K562 (cell line): Measurements from ENCODE around the gene SCIN. TPM values are rescaled to one million over a fixed set of nuclear protein-coding genes. Genes with fewer than 3 reads are reported as not detected.

Experiments
- ARHGAP35 ChIP-seq: fragments of 450-650 bp; IDR thresholded peaks from 2 replicates; pipeline ENCODE4 v1.6.1; 2018; ENCODE audit not compliant: partially characterized antibody
- CBFB ChIP-seq: sonication (generic); formaldehyde crosslinking; IDR thresholded peaks from 2 replicates; pipeline ENCODE4 v1.4.0; 2020; ENCODE audit warnings: mild to moderate bottlenecking, missing genetic modification reagents
- CHD2 ChIP-seq: IDR thresholded peaks from 2 replicates; pipeline ENCODE4 v1.6.1; 2011; ENCODE audit warnings: low read depth, low read length
- FOS ChIP-seq: IDR thresholded peaks from 3 replicates; pipeline ENCODE4 v1.6.1; 2011; ENCODE audit not compliant: insufficient read length; ENCODE audit errors: extremely low read depth
- FOXJ3 ChIP-seq: sonication (generic); formaldehyde crosslinking; IDR thresholded peaks from 2 replicates; pipeline ENCODE4 v1.4.0; 2020; ENCODE audit warnings: mild to moderate bottlenecking, missing genetic modification reagents
- HDAC1 ChIP-seq, 2 experiments: fragments of 450-650 bp; IDR thresholded peaks; 2 replicates each; pipeline ENCODE4 v1.6.1; 2016 to 2017; ENCODE audit warnings: inconsistent platforms in 1 of 2, mild to moderate bottlenecking in 1 of 2, moderate library complexity in 1 of 2
- HNRNPK ChIP-seq: fragments of 200-400 bp; formaldehyde crosslinking; IDR thresholded peaks from one replicate; pipeline ENCODE4 v1.6.1; 2018; ENCODE audit warnings: mild to moderate bottlenecking, low read depth, low read length; ENCODE audit not compliant: poor library complexity, severe bottlenecking
- L3MBTL2 ChIP-seq: fragments of 450-650 bp; IDR thresholded peaks from 2 replicates; pipeline ENCODE4 v1.6.1; 2016; ENCODE audit warnings: mild to moderate bottlenecking, moderate library complexity
- MCM2 ChIP-seq: fragments of 450-650 bp; IDR thresholded peaks from 2 replicates; pipeline ENCODE4 v1.6.1; 2017; ENCODE audit warnings: low read depth, mild to moderate bottlenecking
- NFIC ChIP-seq: fragments of 450-650 bp; IDR thresholded peaks from 2 replicates; pipeline ENCODE4 v1.6.1; 2017; ENCODE audit warnings: mild to moderate bottlenecking, inconsistent platforms
- NFXL1 ChIP-seq: fragments of 450-650 bp; formaldehyde crosslinking; IDR thresholded peaks from 2 replicates; pipeline ENCODE4 v1.4.0; 2021; ENCODE audit warnings: mild to moderate bottlenecking
- PCBP2 ChIP-seq: fragments of 200-400 bp; formaldehyde crosslinking; IDR thresholded peaks from 2 replicates; pipeline ENCODE4 v1.6.1; 2018; ENCODE audit warnings: low read length, low read depth, mild to moderate bottlenecking, moderate library complexity; ENCODE audit not compliant: poor library complexity, severe bottlenecking
- PHF20 ChIP-seq: fragments of 450-650 bp; IDR thresholded peaks from 2 replicates; pipeline ENCODE4 v1.6.1; 2018; ENCODE audit not compliant: partially characterized antibody
- RB1 ChIP-seq: fragments of 450-650 bp; IDR thresholded peaks from 2 replicates; pipeline ENCODE4 v1.6.1; 2017; ENCODE audit warnings: low read depth, mild to moderate bottlenecking
- RBM17 ChIP-seq: fragments of 200-400 bp; formaldehyde crosslinking; IDR thresholded peaks from 2 replicates; pipeline ENCODE4 v1.6.1; 2017; ENCODE audit warnings: low read depth, mild to moderate bottlenecking, low read length, borderline replicate concordance
- RFX5 ChIP-seq: IDR thresholded peaks from 2 replicates; pipeline ENCODE4 v1.6.1; 2011; ENCODE audit warnings: low read depth, mild to moderate bottlenecking, improper control_type of control experiment, low read length
- SAP30 ChIP-seq: fragments of 200-600 bp; sonication (generic); IDR thresholded peaks from 2 replicates; pipeline ENCODE4 v1.6.1; 2012; ENCODE audit warnings: borderline replicate concordance, low read depth, mild to moderate bottlenecking, moderate library complexity, low read length, control low read depth, inconsistent platforms; ENCODE audit not compliant: insufficient read depth, poor library complexity, severe bottlenecking
- SIN3B ChIP-seq: fragments of 450-650 bp; IDR thresholded peaks from 2 replicates; pipeline ENCODE4 v1.6.1; 2017; ENCODE audit warnings: low read depth, mild to moderate bottlenecking, moderate library complexity
- SOX6 ChIP-seq: fragments of 450-650 bp; IDR thresholded peaks from 2 replicates; pipeline ENCODE4 v1.6.1; 2014; ENCODE audit warnings: mild to moderate bottlenecking
- SREBF2 ChIP-seq: sonication (generic); formaldehyde crosslinking; IDR thresholded peaks from 2 replicates; pipeline ENCODE4 v1.4.0; 2020; ENCODE audit warnings: mild to moderate bottlenecking, missing genetic modification reagents
- STAG1 ChIP-seq: sonication (generic); formaldehyde crosslinking; IDR thresholded peaks from 2 replicates; pipeline ENCODE4 v1.5.0; 2020; ENCODE audit warnings: missing genetic modification reagents, borderline replicate concordance
- TBL1XR1 ChIP-seq, 2 experiments: IDR thresholded peaks; 2 replicates each; pipeline ENCODE4 v1.6.1; 2012; ENCODE audit warnings: improper control_type of control experiment in 2 of 2, low read length in 2 of 2, mild to moderate bottlenecking in 1 of 2
- TCF7 ChIP-seq: sonication (generic); IDR thresholded peaks from 2 replicates; pipeline ENCODE4 v1.6.1; 2016; ENCODE audit warnings: antibody characterized with exemption, borderline replicate concordance
- TOE1 ChIP-seq, 2 experiments: fragments of 450-650 bp in 1 of 2; sonication (generic) in 1 of 2; formaldehyde crosslinking in 1 of 2; IDR thresholded peaks; 2 replicates each; pipeline versions ENCODE4 v1.7.1 to v1.8.0; 2016 to 2022; ENCODE audit warnings: borderline replicate concordance in 2 of 2, mild to moderate bottlenecking in 2 of 2, antibody characterized with exemption in 1 of 2, inconsistent platforms in 1 of 2, low read depth in 1 of 2, missing genetic modification reagents in 1 of 2, moderate library complexity in 1 of 2
- ZNF311 ChIP-seq: fragments of 250-450 bp; sonication (Bioruptor Pico); IDR thresholded peaks from 2 replicates; pipeline ENCODE4 v1.4.0; 2020; ENCODE audit warnings: mild to moderate bottlenecking, moderate library complexity
- ZNF445 ChIP-seq: fragments of 250-450 bp; sonication (Bioruptor Pico); IDR thresholded peaks from 2 replicates; pipeline ENCODE4 v1.4.0; 2020; ENCODE audit warnings: low read depth, mild to moderate bottlenecking, moderate library complexity
- ZNF707 ChIP-seq: fragments of 250-450 bp; sonication (Bioruptor Pico); conservative IDR thresholded peaks from 2 replicates; pipeline ENCODE4 v1.8.0; 2022; ENCODE audit warnings: inconsistent platforms, mild to moderate bottlenecking, moderate library complexity
- ZNF764 ChIP-seq: fragments of 250-450 bp; sonication (Bioruptor Pico); IDR thresholded peaks from 2 replicates; pipeline ENCODE4 v1.4.0; 2020; ENCODE audit warnings: low read depth, mild to moderate bottlenecking, moderate library complexity
- ZNF778 ChIP-seq: fragments of 450-650 bp; formaldehyde crosslinking; IDR thresholded peaks from 2 replicates; pipeline ENCODE4 v1.4.0; 2020; ENCODE audit warnings: mild to moderate bottlenecking, moderate library complexity
- polyA plus RNA-seq, 8 experiments: library from polyadenylated mRNA; depleted of rRNA in 4 of 8; stranded (reverse) in 5 of 8; unstranded in 3 of 8; fragments of >200 nt; fragmentation: Nextera tagmentation in 2 of 8; fragmentation: Illumina TruSeq in 1 of 8; extraction: Ambion mirVana in 2 of 8; extraction: Trizol in 1 of 8; gene quantifications; 2 replicates each; pipeline versions ENCODE4 v1.2.1 to v1.2.3, GENCODE V29; 2011 to 2014; ENCODE audit warnings: inconsistent platforms in 1 of 8, missing spikeins in 1 of 8
- total RNA-seq, 7 experiments: library from RNA; depleted of rRNA in 6 of 7; stranded (reverse); fragments of >200 nt in 6 of 7; fragmentation: Illumina TruSeq in 2 of 7; extraction: Trizol in 2 of 7; gene quantifications; 2 replicates each; pipeline versions ENCODE4 v1.2.1 to v1.2.3, GENCODE V29; 2011 to 2021; ENCODE audit warnings: low replicate concordance in 1 of 7
- TF ChIP-seq, protein P1 (sequence below): sonication (generic); formaldehyde crosslinking; IDR thresholded peaks from 2 replicates; pipeline ENCODE4 v1.5.0; 2020; ENCODE audit warnings: missing genetic modification reagents

Gene SCIN
- total and polyA plus RNA-seq, 9 of the 15 experiments (the other 6 are each of a cell fraction or from before 2014, with no cell fraction given), result 0.67 to 18.2 (median 10.6) TPM

DNA sequence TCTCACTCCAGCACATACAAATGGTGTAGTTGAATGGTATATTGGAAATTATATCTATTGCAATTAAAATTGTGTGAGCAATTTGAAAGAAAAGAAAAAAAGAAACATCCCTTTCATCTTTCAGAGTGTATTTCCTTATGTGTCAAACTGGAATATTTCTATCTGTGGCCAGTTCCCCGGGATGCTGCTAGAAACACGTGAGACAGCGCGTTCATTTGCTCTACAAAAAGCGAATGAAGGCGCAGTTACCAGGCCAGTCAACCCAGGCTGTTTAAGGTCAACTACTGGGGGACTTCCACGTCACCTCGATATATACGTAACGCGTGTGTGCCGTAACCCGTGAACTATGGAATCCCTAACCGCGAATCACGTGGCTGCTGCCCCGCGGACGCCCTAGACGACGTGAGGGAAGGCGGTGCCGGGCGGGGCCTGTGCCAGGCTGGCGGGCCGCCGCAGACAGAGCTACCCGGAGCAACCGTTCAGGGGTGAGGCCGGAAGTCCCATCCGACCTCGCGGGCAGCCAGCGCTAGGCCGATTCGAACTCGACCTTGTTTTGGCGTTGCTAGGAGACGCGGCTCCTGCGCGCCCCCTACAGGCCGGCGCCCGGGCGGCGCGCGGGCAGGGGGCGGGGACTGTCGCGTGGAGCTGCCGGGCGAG is 115.8 kb downstream of the SCIN start (continued):
- no peak for TF ChIP-seq FOS
- peak in 1 of 2 experiments; percentile 41; a peak in 1 of 4 replicates for TF ChIP-seq TBL1XR1 (IDR thresholded peaks at IDR 0.05; ENCODE audit: low read length in 2 of 2)
- TF ChIP-seq NFIC, result peak; percentile 68
- peak; percentile 62 for TF ChIP-seq SOX6
- no peak for TF ChIP-seq ZNF764 (CRISPR knock-in tag)
- TF ChIP-seq CHD2, result no peak
- 0 out of 2 replicates have a peak, but pooled peaks have one; percentile 23 for TF ChIP-seq CBFB (CRISPR knock-in tag)
- no peak for TF ChIP-seq STAG1
- TF ChIP-seq NFXL1 (CRISPR knock-in tag), result no peak
- TF ChIP-seq MCM2, result no peak
- TF ChIP-seq PHF20, result peak; percentile 66
- no peak for TF ChIP-seq SAP30
- no peak for TF ChIP-seq ZNF445
- TF ChIP-seq RB1, result peak; percentile 93
- 0 out of 4 replicates have a peak, but pooled peaks of 1 of the 2 experiments have one; percentile 45 for TF ChIP-seq HDAC1 (IDR thresholded peaks at IDR 0.05)
- TF ChIP-seq, protein P1, sequence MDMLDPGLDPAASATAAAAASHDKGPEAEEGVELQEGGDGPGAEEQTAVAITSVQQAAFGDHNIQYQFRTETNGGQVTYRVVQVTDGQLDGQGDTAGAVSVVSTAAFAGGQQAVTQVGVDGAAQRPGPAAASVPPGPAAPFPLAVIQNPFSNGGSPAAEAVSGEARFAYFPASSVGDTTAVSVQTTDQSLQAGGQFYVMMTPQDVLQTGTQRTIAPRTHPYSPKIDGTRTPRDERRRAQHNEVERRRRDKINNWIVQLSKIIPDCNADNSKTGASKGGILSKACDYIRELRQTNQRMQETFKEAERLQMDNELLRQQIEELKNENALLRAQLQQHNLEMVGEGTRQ (CRISPR knock-in tag), result peak; percentile 86
- peak; percentile 86 for TF ChIP-seq TOE1 (IDR thresholded peaks at IDR 0.05; ENCODE audit: borderline replicate concordance)
- no peak for TF ChIP-seq TOE1 (CRISPR knock-in tag; IDR thresholded peaks at IDR 0.05; ENCODE audit: borderline replicate concordance, low read depth)
- no peak for TF ChIP-seq ZNF311
- TF ChIP-seq ZNF778, result no peak
- TF ChIP-seq TCF7, result no peak
- TF ChIP-seq ZNF707, result no peak
- peak; percentile 99 for TF ChIP-seq FOXJ3
- TF ChIP-seq ARHGAP35, result no peak
- no peak for TF ChIP-seq SREBF2
- TF ChIP-seq SIN3B, result 0 out of 2 replicates have a peak, but pooled peaks have one; percentile 51
- no peak for TF ChIP-seq RFX5
- TF ChIP-seq RBM17, result no peak
- no peak for TF ChIP-seq HNRNPK
- no peak for TF ChIP-seq PCBP2
- TF ChIP-seq L3MBTL2, result peak; percentile 93
